GM23248 (cell line): Measurements from ENCODE around the gene C2orf49.

ENCODE experiments used
- EZH2 ChIP-seq: fragments of 200-600 bp; sonication (generic); IDR thresholded peaks from 2 replicates; pipeline ENCODE4 v1.6.1; 2018; ENCODE audit warnings: antibody characterized with exemption, mild to moderate bottlenecking; ENCODE audit not compliant: insufficient read depth, poor library complexity, severe bottlenecking
- EZH2phosphoT487 ChIP-seq: fragments of 200-600 bp; sonication (generic); IDR thresholded peaks from 2 replicates; pipeline ENCODE4 v1.6.1; 2018; ENCODE audit warnings: antibody characterized with exemption, moderate library complexity, mild to moderate bottlenecking, low read depth; ENCODE audit not compliant: insufficient read depth

- TF ChIP-seq EZH2phosphoT487 (no peak), EZH2 (no peak)
Observed at GRCh38 chr2:105288133-105288532, 49.2 kb upstream of the C2orf49 start.
